Limb (tissue), 2 donors: ENCODE results near the gene HAGHL.
"Not testable (repeated sequence)": the region's sequence is repeated elsewhere in the genome, so short reads cannot be mapped to it uniquely, and the experiment has no call there.

Source experiments
- DNase-seq, 2 donors: peaks; one replicate each; pipeline ENCODE4 v3.0.0-alpha.2; 2016; ENCODE audit errors: extremely low spot score in 2 of 2

HAGHL gene

DNA sequence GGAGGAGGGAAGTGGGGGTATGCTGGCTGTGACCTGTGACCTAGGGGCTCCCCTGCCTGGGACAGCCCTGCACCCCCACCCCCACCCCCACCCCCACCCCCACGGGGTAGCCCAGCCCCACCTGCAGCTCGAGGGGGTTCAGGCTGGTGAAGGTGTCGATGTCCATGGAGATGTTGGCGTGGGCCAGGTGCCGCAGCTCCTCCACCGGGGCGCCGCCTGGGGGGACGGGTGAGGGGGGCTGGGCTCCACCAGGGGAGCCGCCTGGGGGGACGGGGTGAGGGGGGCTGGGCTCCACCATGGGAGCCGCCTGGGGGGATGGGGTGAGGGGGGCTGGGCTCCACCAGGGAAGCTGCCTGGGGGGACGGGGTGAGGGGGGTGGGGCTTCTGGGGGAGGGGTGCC lies 43.5 kb downstream of the HAGHL start:
- no peak for DNase-seq

DNA sequence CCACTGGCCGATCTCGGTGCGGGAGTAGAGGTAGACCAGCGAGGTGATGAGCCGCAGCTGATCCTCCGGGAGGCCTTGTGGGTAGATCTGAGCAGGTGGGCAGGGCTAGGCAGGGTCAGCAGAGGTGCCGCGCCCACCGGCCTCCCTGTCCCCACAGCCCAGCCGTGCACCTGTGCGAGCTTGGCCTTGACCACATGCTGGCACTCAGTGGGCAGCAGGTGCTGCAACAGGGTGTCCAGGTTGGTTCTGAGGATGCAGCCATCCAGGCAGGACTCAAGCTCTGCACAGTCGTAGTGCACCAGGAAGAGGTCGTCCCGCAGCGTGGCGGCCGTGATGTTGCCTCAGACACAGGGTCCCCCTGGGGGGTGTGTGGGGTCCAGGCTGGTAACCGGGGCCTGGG lies 46.1 kb downstream of the HAGHL start:
- DNase-seq: no peak

DNA sequence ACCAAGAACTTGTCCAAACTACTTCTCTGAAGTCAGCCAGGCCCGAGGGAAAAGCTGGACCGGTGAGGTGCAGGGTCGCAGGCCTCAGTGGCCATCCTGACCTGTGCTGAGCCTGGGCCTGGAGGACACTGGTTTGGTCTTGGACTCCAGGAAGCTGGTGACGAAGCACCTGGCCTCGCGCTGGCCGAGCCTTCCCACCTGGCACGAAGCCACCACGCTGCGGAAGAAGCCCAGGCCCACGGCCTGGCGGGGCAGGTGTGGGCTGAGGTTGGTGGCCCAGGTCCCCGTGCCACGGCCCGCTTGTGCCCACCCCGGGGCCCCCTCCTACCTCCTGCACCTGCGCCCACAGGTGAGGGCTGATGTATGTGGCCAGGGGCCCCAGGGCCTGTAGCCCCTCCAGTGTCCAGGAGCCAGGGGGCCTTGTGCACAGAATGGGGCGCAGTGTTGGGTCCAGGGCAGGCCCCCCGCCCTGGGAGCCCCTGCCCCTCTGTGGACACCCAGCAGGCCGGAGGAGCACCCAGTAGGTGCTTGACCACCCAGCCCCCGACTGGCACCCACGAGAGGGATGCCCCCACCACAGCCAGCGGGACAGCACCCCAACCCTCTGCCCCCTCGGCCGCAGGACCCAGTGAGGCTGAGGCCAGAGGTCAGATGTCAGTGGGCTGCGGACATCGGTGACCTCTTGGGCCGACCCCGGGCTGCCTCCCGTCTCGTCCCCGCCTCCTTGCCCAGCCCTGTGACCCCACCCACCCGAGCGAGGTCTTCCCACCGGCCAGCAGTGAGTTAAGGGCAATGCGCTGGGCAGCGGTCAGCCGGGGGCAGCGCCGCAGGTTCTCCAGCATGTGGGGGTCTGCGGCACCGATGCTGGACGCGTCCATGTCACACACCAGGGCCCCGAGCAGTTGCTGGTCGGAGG lies 47.4 kb downstream of the HAGHL start:
- no peak for DNase-seq

DNA sequence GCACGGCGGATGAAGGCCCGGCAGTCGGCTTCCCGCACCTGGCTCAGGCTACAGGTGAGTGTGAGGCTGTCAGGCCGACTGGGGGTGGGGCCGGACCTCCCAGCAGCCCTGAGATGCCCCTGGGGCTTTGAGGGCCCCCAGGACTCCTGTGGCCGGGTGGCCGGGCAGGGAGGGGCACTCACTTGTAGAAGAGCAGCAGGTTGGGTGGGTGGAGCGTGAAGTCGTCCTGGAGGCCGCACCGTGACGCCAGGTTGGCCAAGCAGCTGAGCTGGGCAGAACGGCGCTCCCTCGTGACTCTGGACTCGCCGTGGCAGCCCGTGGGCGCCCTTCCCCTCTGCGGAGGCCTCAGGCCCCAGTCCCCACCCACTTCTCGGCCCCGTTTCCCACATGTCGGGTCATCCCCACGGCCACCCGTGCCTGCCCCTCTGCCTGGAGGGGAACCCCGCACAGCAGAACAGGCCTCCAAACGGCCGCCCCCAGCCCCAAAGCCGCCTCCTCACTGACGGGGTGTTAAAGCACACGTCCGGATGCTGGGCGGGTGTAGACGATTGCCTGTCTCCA lies 48.4 kb downstream of the HAGHL start:
- DNase-seq: no peak

DNA sequence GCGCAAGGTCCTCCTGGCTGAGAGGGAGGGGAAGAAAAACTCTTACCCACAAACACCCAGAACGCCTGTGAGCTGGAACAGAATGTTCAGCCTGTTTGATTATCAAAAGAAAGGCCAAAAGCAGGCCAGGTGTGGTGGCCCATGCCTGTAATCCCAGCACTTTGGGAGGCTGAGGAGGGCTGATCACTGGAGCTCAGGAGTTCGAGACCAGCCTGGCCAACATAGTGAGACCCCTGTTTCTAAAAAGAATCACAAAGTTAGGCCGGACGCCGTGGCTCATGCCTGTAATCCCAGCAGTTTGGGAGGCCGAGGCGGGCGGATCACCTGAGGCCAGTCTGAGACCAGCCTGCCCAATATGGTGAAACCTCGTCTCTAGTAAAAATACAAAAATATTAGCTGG lies 49.4 kb downstream of the HAGHL start:
- DNase-seq: not testable (repeated sequence)

DNA sequence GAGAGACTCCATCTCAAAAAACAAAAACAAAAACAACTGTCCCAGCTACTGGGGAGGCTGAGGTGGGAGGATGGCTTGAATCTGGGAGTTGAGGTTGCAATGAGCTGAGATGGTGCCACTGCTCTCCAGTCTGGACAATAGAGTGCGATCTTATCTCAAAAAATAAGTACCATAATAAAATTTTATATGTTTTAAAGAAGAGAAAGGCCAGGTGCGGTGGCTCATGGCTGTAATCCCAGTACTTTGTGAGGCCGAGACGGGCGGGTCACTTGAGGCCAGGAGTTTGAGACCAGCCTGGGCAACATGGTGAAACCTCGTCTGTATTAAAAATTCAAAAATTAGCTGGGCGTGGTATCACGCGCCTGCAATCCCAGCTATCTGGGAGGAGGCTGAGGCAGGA lies 49.9 kb downstream of the HAGHL start:
- no peak for DNase-seq

DNA sequence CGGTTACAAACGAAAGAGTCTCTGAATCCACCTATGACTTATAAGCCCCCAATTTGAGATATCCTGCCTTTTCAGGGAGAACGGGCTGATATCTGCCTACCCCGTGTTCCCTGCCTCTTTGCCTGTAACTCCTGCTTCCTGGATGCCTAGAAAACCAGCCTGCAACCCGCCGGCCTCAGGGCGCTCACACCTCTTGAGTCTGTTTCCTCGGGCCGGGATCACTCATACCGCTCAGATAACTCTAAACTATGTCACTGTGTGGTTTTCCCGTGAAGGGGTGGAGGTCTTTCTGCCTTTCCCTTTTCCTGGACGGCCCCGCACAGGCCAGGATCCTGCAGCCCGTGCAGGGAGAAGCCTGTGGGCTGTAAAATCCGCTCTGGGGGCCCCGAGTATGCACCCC lies 50.9 kb downstream of the HAGHL start:
- no peak for DNase-seq

DNA sequence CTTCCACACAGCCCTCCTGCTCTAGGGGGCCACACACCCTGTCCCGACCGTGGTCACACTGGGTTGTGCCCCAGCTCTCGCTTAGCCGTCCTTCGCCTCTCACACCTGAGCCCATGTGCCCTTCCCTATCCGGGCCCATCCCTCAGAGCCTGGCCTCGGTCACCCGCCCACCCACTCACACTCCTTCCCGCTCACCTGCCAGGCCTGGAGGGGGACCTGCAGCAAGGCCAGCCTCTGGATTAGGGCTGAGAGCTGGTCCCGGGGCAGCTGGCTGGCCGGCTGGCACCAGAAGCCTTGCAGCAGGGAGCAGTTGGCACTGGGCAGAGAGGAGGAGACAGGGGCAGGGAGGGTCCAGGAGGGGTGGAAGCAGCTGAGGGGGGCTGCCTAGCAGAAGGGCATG lies 51.5 kb downstream of the HAGHL start:
- no peak for DNase-seq

DNA sequence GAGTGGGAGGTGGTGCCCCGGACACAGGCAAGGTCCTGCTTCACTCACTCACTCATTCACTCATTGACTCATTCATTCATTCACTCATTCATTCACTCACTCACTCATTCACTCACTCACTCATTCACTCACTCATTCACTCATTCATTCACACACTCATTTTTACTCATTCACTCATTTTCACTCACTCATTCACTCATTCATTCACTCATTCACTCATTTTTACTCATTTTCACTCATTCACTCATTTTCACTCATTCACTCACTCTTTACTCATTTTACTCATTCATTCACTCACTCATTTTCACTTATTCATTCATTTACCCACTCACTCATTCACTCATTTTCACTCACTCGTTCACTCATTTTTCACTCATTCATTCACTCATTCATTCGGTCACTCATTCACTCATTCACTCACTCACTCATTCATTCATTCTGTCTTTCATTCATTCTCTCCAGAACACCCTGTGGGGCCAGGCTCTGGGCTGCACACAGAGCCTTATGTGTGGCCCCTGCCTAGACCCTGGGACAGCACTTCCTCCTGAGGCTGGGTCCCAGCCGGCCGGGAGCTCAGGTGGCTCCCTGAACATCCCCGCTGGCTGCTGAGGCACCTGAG lies 52.1 kb downstream of the HAGHL start:
- no peak for DNase-seq
